ENCODE results near the gene FRYL. TPM values are rescaled to one million over a fixed set of nuclear protein-coding genes. Genes with fewer than 3 reads are reported as not detected.

FRYL gene
- total RNA-seq, 1 donor, result 42.0 TPM

GRCh38 chr4:48653217-48654014 lies 126.7 kb downstream of the FRYL start:
- DNase-seq (ENCODE audit: insufficient read length, low spot score, missing footprints), result no peak
- H3K27ac ChIP-seq (ENCODE audit: low read depth, low read length), result peak overlapping the region; percentile 44
- H4K20me1 ChIP-seq (ENCODE audit: insufficient read depth, low read length), result peaks cover 18% of the 10 kb centered on the region
- H3K27me3 ChIP-seq (ENCODE audit: insufficient read depth, low read length), result no peaks in the 10 kb centered on the region
- peaks cover 20% of the 10 kb centered on the region for H3K79me2 ChIP-seq (ENCODE audit: insufficient read depth, low read length)
- peaks cover 12% of the 10 kb centered on the region for H3K4me1 ChIP-seq (ENCODE audit: insufficient read depth, low read length)
- no peaks in the 10 kb centered on the region for H3K36me3 ChIP-seq (ENCODE audit: insufficient read depth, low read length)
- H3K4me3 ChIP-seq (ENCODE audit: insufficient read depth, low read length), result peak overlapping the region; percentile 18
- H2AFZ ChIP-seq (ENCODE audit: low read length), result no peak overlapping the region
- TF ChIP-seq, protein P1, sequence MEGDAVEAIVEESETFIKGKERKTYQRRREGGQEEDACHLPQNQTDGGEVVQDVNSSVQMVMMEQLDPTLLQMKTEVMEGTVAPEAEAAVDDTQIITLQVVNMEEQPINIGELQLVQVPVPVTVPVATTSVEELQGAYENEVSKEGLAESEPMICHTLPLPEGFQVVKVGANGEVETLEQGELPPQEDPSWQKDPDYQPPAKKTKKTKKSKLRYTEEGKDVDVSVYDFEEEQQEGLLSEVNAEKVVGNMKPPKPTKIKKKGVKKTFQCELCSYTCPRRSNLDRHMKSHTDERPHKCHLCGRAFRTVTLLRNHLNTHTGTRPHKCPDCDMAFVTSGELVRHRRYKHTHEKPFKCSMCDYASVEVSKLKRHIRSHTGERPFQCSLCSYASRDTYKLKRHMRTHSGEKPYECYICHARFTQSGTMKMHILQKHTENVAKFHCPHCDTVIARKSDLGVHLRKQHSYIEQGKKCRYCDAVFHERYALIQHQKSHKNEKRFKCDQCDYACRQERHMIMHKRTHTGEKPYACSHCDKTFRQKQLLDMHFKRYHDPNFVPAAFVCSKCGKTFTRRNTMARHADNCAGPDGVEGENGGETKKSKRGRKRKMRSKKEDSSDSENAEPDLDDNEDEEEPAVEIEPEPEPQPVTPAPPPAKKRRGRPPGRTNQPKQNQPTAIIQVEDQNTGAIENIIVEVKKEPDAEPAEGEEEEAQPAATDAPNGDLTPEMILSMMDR (IDR thresholded peaks at IDR 0.05; ENCODE audit: extremely low read depth, low read depth, low read length), result no peak
- H3K4me2 ChIP-seq (ENCODE audit: insufficient read depth, low read length), result peak overlapping the region; percentile 77
- no peaks in the 10 kb centered on the region for H3K9me3 ChIP-seq (ENCODE audit: low read depth, low read length)

DNA sequence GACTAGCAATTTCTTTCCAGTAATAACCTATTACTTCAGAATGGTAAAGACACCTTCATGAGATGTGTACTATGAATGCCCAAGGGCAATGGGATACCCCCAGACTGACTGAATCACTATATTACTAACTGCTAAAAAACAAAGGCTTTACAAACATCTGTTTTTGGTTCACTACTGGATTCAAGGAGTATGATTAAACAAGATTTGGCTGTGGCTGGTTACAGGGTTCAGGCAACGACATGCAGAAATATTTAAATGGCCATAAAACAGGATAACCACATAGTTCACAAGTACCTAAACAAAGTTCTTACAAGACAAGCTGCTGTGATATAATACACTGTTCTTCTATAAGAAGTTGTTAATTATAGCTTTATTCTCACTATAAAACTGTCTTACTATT lies 128.2 kb downstream of the FRYL start:
- no peak overlapping the region for H2AFZ ChIP-seq (ENCODE audit: low read length)
- H3K79me2 ChIP-seq (ENCODE audit: insufficient read depth, low read length), result peaks cover 31% of the 10 kb centered on the region
- no peaks in the 10 kb centered on the region for H3K36me3 ChIP-seq (ENCODE audit: insufficient read depth, low read length)
- peaks cover 16% of the 10 kb centered on the region for H4K20me1 ChIP-seq (ENCODE audit: insufficient read depth, low read length)
- TF ChIP-seq, protein P1 (IDR thresholded peaks at IDR 0.05; ENCODE audit: extremely low read depth, low read depth, low read length), result no peak
- no peak overlapping the region for H3K4me3 ChIP-seq (ENCODE audit: insufficient read depth, low read length)
- H3K9me3 ChIP-seq (ENCODE audit: low read depth, low read length), result no peaks in the 10 kb centered on the region
- H3K27me3 ChIP-seq (ENCODE audit: insufficient read depth, low read length), result no peaks in the 10 kb centered on the region
- no peak overlapping the region for H3K4me2 ChIP-seq (ENCODE audit: insufficient read depth, low read length)
- peaks cover 12% of the 10 kb centered on the region for H3K4me1 ChIP-seq (ENCODE audit: insufficient read depth, low read length)
- H3K27ac ChIP-seq (ENCODE audit: low read depth, low read length), result no peak overlapping the region
- DNase-seq (ENCODE audit: insufficient read length, low spot score, missing footprints), result no peak

DNA sequence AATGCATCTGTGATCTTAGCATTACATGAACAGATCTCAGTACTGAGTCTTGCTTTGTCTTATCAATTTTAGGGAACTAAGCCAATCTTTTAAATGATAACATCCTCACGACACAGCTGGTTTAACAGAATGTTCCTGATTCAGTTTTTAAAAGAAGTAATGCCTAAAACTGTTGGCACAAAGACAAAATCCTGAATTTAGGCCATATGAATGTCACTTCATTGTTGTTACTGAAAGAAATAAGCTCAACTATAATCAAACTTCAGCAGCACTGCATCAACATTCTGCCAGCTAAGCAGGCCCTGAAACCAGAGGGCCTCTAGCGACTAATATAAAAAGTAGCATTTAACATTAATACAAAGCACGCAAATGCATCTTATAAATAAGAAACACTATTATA lies 130.6 kb downstream of the FRYL start:
- Histone ChIP-seq H3K79me2 (ENCODE audit: insufficient read depth, low read length) (peaks cover 34% of the 10 kb centered on the region), H3K27me3 (ENCODE audit: insufficient read depth, low read length) (no peaks in the 10 kb centered on the region), H3K27ac (ENCODE audit: low read depth, low read length) (no peak overlapping the region), H3K4me2 (ENCODE audit: insufficient read depth, low read length) (no peak overlapping the region), H3K36me3 (ENCODE audit: insufficient read depth, low read length) (no peaks in the 10 kb centered on the region), H3K9me3 (ENCODE audit: low read depth, low read length) (no peaks in the 10 kb centered on the region), H2AFZ (ENCODE audit: low read length) (no peak overlapping the region), H4K20me1 (ENCODE audit: insufficient read depth, low read length) (peaks cover 15% of the 10 kb centered on the region), H3K4me3 (ENCODE audit: insufficient read depth, low read length) (no peak overlapping the region), H3K4me1 (ENCODE audit: insufficient read depth, low read length) (peaks cover 12% of the 10 kb centered on the region)
- TF ChIP-seq, protein P1 (IDR thresholded peaks at IDR 0.05; ENCODE audit: extremely low read depth, low read depth, low read length), result no peak
- no peak for DNase-seq (ENCODE audit: insufficient read length, low spot score, missing footprints)

- H3K27me3 ChIP-seq (ENCODE audit: insufficient read depth, low read length), result no peaks in the 10 kb centered on the region
- no peak overlapping the region for H2AFZ ChIP-seq (ENCODE audit: low read length)
- H4K20me1 ChIP-seq (ENCODE audit: insufficient read depth, low read length), result peaks cover 6% of the 10 kb centered on the region
- no peak overlapping the region for H3K4me2 ChIP-seq (ENCODE audit: insufficient read depth, low read length)
- H3K4me3 ChIP-seq (ENCODE audit: insufficient read depth, low read length), result no peak overlapping the region
- no peak for DNase-seq (ENCODE audit: insufficient read length, low spot score, missing footprints)
- no peak overlapping the region for H3K27ac ChIP-seq (ENCODE audit: low read depth, low read length)
- peaks cover 24% of the 10 kb centered on the region for H3K79me2 ChIP-seq (ENCODE audit: insufficient read depth, low read length)
- no peaks in the 10 kb centered on the region for H3K36me3 ChIP-seq (ENCODE audit: insufficient read depth, low read length)
- no peaks in the 10 kb centered on the region for H3K9me3 ChIP-seq (ENCODE audit: low read depth, low read length)
- H3K4me1 ChIP-seq (ENCODE audit: insufficient read depth, low read length), result no peaks in the 10 kb centered on the region
- TF ChIP-seq, protein P1 (IDR thresholded peaks at IDR 0.05; ENCODE audit: extremely low read depth, low read depth, low read length), result no peak
These were observed 134.8 kb downstream of the FRYL start for GRCh38 chr4:48645225-48645794.
